H1 (cell line): ENCODE measurements around the gene NAV2. TPM values are rescaled to one million over a fixed set of nuclear protein-coding genes. Genes with fewer than 3 reads are reported as not detected.

ENCODE experiments used
- CHD1 ChIP-seq: IDR thresholded peaks from 2 replicates; pipeline ENCODE4 v1.6.1; 2012; ENCODE audit warnings: low read depth, low read length, improper control_type of control experiment
- NRF1 ChIP-seq: IDR thresholded peaks from 2 replicates; pipeline ENCODE4 v1.6.1; 2011; ENCODE audit warnings: mild to moderate bottlenecking, low read depth, low read length, improper control_type of control experiment
- SP1 ChIP-seq: IDR thresholded peaks from 2 replicates; pipeline ENCODE4 v1.6.1; 2011; ENCODE audit warnings: low read depth, low read length
- SUZ12 ChIP-seq: fragments of 200-600 bp; sonication (generic); IDR thresholded peaks from 2 replicates; pipeline ENCODE4 v1.6.1; 2012; ENCODE audit warnings: mild to moderate bottlenecking, inconsistent platforms, low read length, moderate library complexity, mixed read lengths
- polyA plus RNA-seq, 7 experiments: library from polyadenylated mRNA; depleted of rRNA in 3 of 7; stranded (reverse) in 5 of 7; unstranded in 2 of 7; fragments of >200 nt in 5 of 7; fragments of 200-250 nt in 2 of 7; gene quantifications; 1 replicate in 5 of 7; 2 replicates in 1 of 7; 4 replicates in 1 of 7; pipeline versions ENCODE4 v1.2.1 to v1.2.3, GENCODE V29; 2011 to 2013; ENCODE audit warnings: missing spikeins in 2 of 7, mixed read lengths in 2 of 7
- total RNA-seq: library from RNA; stranded (reverse); fragmentation: NEBNext Ultra II Directional; extraction: Animal tissue kit (Norgen Biotek cat#: 25700); gene quantifications from 2 replicates; pipeline ENCODE4 v1.2.1, GENCODE V29; 2021
- TF ChIP-seq, protein P1 (sequence below): IDR thresholded peaks from 2 replicates; pipeline ENCODE4 v1.6.1; 2012; ENCODE audit warnings: inconsistent platforms
- TF ChIP-seq, protein P2 (sequence below): IDR thresholded peaks from 2 replicates; pipeline ENCODE4 v1.6.1; 2011; ENCODE audit warnings: low read depth, mild to moderate bottlenecking, low read length; ENCODE audit not compliant: insufficient read depth

NAV2 gene
- total and polyA plus RNA-seq, 2 of the 8 experiments (the other 6 are each of a cell fraction or from before 2014, with no cell fraction given) = 35.6 to 73.6 TPM

DNA sequence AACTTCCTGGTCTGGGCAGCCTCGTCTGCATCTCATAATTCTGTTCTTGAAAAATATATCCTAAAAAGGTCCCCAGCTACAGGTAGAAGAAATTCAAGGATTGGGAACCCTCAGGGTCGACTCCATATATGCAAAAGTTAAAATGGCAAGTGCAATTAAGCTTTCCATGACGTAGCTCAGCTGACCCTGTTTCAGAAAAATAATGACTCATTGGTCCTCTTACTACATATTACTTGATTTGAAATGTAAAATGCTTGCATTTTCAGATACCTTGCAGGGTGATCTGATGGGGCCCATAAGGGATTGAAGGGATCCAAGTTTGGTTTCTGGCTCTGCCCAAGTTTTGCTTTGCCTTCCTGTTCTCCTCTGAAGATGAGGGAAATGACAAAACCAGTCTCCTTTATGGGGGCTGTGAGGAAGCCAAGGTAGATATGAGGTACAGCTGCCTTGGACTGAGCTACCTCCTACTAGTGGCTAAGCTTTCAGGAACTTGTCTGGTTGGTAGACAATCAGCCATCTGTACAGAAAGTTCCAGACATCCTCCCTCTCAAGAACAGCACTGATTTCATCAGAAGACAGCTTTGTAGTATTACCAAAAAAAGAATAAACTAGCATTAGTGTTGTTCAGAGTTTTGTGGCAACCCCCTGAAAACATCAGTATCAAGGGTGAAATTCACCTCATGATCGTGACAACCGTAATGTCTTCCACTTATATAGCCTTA, 270.3 kb downstream of the NAV2 start (continued):
- TF ChIP-seq CHD1 = no peak
- TF ChIP-seq, protein P1, sequence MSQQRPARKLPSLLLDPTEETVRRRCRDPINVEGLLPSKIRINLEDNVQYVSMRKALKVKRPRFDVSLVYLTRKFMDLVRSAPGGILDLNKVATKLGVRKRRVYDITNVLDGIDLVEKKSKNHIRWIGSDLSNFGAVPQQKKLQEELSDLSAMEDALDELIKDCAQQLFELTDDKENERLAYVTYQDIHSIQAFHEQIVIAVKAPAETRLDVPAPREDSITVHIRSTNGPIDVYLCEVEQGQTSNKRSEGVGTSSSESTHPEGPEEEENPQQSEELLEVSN = no peak
- TF ChIP-seq NRF1 = no peak
- TF ChIP-seq SUZ12 = no peak
- TF ChIP-seq, protein P2, sequence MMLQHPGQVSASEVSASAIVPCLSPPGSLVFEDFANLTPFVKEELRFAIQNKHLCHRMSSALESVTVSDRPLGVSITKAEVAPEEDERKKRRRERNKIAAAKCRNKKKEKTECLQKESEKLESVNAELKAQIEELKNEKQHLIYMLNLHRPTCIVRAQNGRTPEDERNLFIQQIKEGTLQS = no peak
- TF ChIP-seq SP1 = no peak
